Activated CD8-positive, alpha-beta T cell treated with anti-CD3 and anti-CD28 coated beads for 36 hours (primary cell): ENCODE results near the gene NUAK2. TPM values are rescaled to one million over a fixed set of nuclear protein-coding genes. Genes with fewer than 3 reads are reported as not detected.

Experiments used
- ATAC-seq: fragments of 200-7000 bp; cut with Tn5 transposase; one replicate; pipeline ENCODE4 v1.10.0; 2021; ENCODE audit warnings: mild to moderate bottlenecking, moderate library complexity
- CTCF ChIA-PET: fragments of 350-600 bp; sonication (Branson Sonifier 250); formaldehyde crosslinking; loops from one replicate; lab custom pipeline; 2021; ENCODE audit warnings: antibody characterized with exemption; lab: Charles Lee
- POLR2A ChIA-PET: fragments of 350-600 bp; sonication (Branson Sonifier 250); formaldehyde crosslinking; loops from one replicate; lab custom pipeline; 2021; ENCODE audit warnings: antibody characterized with exemption; lab: Charles Lee
- DNase-seq: peaks from one replicate; pipeline ENCODE4 v3.0.0-alpha.2; 2020
- H3K27ac Mint-ChIP-seq: one replicate; pipeline ENCODE4 v1.8.0; 2021; ENCODE audit warnings: mild to moderate bottlenecking, mixed read lengths
- H3K27me3 Mint-ChIP-seq: one replicate; pipeline ENCODE4 v1.8.0; 2021; ENCODE audit warnings: mixed read lengths
- H3K36me3 Mint-ChIP-seq: one replicate; pipeline ENCODE4 v1.8.0; 2021; ENCODE audit warnings: low read depth, mixed read lengths
- H3K4me1 Mint-ChIP-seq: one replicate; pipeline ENCODE4 v1.8.0; 2021; ENCODE audit warnings: low read depth, mixed read lengths
- H3K4me3 Mint-ChIP-seq: one replicate; pipeline ENCODE4 v1.8.0; 2021; ENCODE audit warnings: mild to moderate bottlenecking, moderate library complexity, mixed read lengths
- H3K9me3 Mint-ChIP-seq: one replicate; pipeline ENCODE4 v1.8.0; 2021; ENCODE audit warnings: mixed read lengths
- intact Hi-C: fragments of 100-400 bp; cut with micrococcal nuclease; formaldehyde crosslinking; loops from one replicate; pipeline ENCODE4 v1.10.0; 2022
- total RNA-seq, 2 experiments: library from RNA; stranded (reverse); gene quantifications; one replicate each; pipeline ENCODE4 v1.2.3, GENCODE V29; 2021
- TF ChIP-seq, protein P1 (sequence below): fragments of 200-600 bp; IDR thresholded peaks from one replicate; pipeline ENCODE4 v1.8.0; 2022; ENCODE audit warnings: antibody characterized with exemption, mild to moderate bottlenecking

NUAK2 gene
- total RNA-seq, 2 experiments from 2014 or later, result 1.9 TPM

DNA sequence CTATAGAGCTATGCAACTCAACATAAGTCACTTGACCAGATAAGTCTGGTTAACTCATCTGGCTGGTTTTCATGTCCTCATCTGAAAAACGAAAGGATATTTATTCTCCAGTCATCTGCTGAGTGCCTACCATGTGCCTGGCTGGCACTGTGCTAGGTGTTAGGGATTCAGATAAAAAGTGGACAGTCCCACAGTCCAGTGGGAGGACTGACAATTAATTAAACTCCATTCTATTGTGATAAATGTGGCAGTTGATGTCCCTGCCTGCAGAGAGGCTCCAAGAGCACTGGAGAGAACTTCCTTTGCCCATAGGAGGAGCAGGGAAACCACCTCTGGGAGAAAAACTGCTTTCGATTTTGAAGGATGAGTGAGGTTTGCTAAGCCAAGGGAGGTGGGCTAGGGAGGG is 5.4 kb downstream of the NUAK2 start:
- TF ChIP-seq, protein P1, sequence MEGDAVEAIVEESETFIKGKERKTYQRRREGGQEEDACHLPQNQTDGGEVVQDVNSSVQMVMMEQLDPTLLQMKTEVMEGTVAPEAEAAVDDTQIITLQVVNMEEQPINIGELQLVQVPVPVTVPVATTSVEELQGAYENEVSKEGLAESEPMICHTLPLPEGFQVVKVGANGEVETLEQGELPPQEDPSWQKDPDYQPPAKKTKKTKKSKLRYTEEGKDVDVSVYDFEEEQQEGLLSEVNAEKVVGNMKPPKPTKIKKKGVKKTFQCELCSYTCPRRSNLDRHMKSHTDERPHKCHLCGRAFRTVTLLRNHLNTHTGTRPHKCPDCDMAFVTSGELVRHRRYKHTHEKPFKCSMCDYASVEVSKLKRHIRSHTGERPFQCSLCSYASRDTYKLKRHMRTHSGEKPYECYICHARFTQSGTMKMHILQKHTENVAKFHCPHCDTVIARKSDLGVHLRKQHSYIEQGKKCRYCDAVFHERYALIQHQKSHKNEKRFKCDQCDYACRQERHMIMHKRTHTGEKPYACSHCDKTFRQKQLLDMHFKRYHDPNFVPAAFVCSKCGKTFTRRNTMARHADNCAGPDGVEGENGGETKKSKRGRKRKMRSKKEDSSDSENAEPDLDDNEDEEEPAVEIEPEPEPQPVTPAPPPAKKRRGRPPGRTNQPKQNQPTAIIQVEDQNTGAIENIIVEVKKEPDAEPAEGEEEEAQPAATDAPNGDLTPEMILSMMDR, result no peak
- no peak for DNase-seq
- Mint-ChIP-seq H3K4me3 (peak overlapping the region; percentile 46), H3K27me3 (no peaks in the 10 kb centered on the region), H3K4me1 (peaks cover 88% of the 10 kb centered on the region), H3K36me3 (peaks cover 2% of the 10 kb centered on the region), H3K9me3 (no peaks in the 10 kb centered on the region), H3K27ac (peak overlapping the region; percentile 73)
- ATAC-seq, result no peak
- intact Hi-C loops, result no loop called here
- POLR2A ChIA-PET, result interaction anchor here (14.6 kb wide), 1 partner anchor 32 kb away, joined by 158 read pairs; no protein-coding TSS in a partner anchor
- CTCF ChIA-PET, result interaction anchor here (3.6 to 29.5 kb wide), 2 partner anchors 9 to 37 kb away, joined by 27 to 1285 read pairs; no protein-coding TSS in a partner anchor

DNA sequence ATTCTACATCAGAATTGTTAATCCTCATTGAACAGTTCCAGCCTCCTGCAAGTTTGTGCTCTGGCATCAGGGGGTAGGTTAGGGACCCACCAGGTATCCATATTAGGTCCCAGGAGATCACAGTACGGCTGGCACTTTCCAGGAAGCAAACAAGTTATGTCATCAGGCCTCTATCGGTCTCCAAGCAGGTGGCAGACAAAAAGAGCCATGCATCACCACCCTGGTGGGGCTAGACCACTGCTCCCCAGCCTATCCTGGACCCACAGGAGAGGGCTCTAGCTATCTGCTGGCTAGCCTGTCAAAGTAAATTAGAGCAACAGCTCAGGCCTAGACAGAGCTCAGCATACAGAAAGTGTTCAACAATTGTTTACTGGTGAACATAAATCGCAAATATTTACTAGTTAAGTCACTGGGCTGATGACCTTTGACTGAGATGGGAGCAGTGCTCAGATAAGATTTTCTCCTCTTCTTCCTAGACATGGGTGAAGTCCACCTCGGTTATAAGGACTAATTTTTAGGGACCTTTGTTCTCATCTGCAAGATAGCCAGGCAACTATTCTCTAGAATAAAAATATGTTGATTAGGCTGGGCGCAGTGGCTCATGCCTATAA is 6.4 kb downstream of the NUAK2 start:
- H3K4me3 Mint-ChIP-seq, result peak overlapping the region; percentile 81
- ChIA-PET CTCF (interaction anchor here (1.5 to 29.5 kb wide), 4 partner anchors 10 to 86 kb away, joined by 6 to 1285 read pairs (median 16); no protein-coding TSS in a partner anchor), POLR2A (interaction anchor here (1.0 to 14.6 kb wide), 2 partner anchors 12 to 31 kb away, joined by 3 to 158 read pairs; no protein-coding TSS in a partner anchor)
- DNase-seq (peak; percentile 41), ATAC-seq (no peak)
- intact Hi-C loops, result no loop called here
- TF ChIP-seq, protein P1, result no peak
- no peaks in the 10 kb centered on the region for H3K9me3 Mint-ChIP-seq
- H3K36me3 Mint-ChIP-seq, result peaks cover 6% of the 10 kb centered on the region
- no peaks in the 10 kb centered on the region for H3K27me3 Mint-ChIP-seq
- peaks cover 96% of the 10 kb centered on the region for H3K4me1 Mint-ChIP-seq
- peak overlapping the region; percentile 98 for H3K27ac Mint-ChIP-seq

DNA sequence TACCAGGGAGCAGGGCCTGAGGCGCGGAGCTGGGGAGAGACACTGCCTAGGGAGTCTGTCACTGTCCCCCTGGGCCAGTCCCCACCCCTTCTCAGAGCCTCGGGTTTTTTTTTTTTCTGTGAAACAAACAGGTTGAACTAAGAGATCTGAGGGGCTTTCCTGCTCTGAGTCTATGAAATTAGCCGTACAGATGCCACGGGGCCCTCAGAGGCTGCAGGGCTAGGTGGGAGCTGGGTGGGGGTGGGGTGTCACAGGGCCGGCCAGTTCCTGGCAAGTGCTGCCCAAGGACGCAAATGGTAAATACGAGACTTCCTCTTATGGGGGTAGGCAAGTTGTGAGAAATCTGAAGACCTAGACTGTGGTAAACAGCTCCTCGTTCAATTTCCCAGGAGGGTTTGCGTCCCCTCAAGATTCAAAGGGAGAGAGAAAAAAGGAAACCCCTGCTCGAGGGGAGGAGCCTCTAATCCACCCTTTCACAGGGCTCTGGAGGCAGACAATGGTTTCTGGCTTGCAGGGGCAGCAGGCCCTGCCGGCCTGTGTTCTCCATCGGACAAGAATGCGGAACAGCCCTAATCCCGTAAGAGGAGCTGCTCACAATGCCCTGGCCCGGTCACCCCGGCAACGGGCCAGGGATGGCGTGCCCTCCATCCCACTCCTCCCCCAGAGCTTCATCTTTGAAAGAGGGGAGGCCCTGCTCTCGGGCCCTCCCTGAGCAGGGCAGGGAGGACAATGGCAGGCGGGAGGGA is 7.8 kb downstream of the NUAK2 start:
- ATAC-seq (peak; percentile 88), DNase-seq (peak; percentile 86)
- H3K9me3 Mint-ChIP-seq, result no peaks in the 10 kb centered on the region
- ChIA-PET CTCF (interaction anchor here (0.9 to 29.5 kb wide), 7 partner anchors 9 to 117 kb away, joined by 3 to 1285 read pairs (median 6); no protein-coding TSS in a partner anchor), POLR2A (interaction anchor here (0.6 to 14.6 kb wide), 11 partner anchors 11 to 436 kb away, joined by 3 to 158 read pairs (median 3); no protein-coding TSS in a partner anchor)
- H3K4me1 Mint-ChIP-seq, result peaks cover 87% of the 10 kb centered on the region
- intact Hi-C loops, result no loop called here
- TF ChIP-seq, protein P1, result no peak
- peak overlapping the region; percentile 98 for H3K27ac Mint-ChIP-seq
- peak overlapping the region; percentile 81 for H3K4me3 Mint-ChIP-seq
- no peaks in the 10 kb centered on the region for H3K27me3 Mint-ChIP-seq
- H3K36me3 Mint-ChIP-seq, result peaks cover 6% of the 10 kb centered on the region

DNA sequence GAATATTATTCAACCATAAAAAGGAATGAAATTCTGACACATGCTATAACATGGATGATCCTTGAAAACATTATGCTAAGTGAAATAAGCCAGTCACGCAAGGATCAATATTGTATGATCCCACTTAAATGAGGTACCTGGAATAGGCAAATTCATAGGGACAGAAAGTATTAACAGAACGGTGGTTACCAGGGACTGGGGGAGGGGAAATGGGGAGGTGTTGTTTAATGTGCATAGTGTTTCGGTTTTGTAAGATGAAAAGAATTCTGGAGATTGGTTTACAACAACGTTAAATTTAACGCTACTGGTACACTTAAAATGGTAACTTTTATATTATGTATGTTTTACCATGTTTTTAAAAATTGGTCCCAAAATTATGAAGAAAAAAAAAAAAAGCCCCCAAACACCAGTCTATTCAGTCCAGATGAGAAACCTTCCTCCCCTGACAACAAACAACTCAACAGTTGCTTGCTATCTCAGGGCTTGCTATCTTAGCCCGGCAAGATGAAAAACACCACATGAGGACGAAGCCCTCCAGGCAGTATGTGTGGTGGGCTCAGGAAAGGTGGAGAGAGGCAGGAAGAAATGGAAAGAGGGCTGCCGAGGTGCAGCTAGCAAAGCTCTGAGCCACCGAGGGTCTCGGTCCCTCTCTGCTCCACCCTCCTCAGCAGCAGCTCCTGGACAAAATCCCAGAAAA is 8.5 kb downstream of the NUAK2 start:
- ChIA-PET CTCF (interaction anchor here (1.1 to 29.5 kb wide), 4 partner anchors 12 to 118 kb away, joined by 3 to 1285 read pairs (median 16); no protein-coding TSS in a partner anchor), POLR2A (interaction anchor here (0.6 to 14.6 kb wide), 8 partner anchors 14 to 436 kb away, joined by 3 to 158 read pairs (median 4); no protein-coding TSS in a partner anchor)
- Mint-ChIP-seq H3K4me1 (peaks cover 80% of the 10 kb centered on the region), H3K36me3 (peaks cover 6% of the 10 kb centered on the region), H3K4me3 (peak overlapping the region; percentile 81), H3K27ac (peak overlapping the region; percentile 98), H3K9me3 (no peaks in the 10 kb centered on the region), H3K27me3 (no peaks in the 10 kb centered on the region)
- TF ChIP-seq, protein P1, result no peak
- intact Hi-C loops, result no loop called here
- ATAC-seq (no peak), DNase-seq (peak; percentile 47)
